Measurements from ENCODE around the gene KCNH2.

DNA sequence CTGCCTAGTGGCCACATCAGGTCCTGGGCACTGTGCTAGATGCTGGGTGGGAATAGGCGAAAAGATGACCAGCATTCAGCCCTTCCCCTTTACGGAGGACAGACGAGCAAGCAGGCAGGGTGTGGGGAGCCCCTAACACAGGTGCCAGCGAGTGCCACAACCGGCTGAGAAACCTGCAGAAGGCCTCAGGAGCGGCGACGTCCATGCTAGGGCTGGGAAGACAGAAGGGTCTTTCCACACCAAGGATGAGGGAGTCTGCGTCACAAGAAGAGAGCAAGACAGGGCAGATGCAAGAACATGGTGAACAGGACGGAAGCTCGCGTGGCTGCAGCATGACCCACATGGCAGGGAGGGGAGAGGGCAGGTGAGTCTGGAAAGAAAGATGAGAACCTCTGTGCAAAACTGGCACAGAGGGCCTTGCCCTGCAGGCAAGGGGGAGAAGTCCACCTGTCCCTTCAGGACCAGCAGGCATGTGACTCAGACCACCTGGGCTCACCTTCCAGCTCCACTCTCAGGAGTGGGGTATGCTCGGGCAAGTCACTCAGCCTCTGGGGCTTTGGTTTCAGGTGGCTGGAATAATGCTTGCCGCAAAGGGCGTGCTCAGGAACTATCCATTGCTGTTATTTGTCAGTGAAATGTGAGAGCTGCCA is 36.6 kb downstream of the KCNH2 start:
- TF ChIP-seq RAD21 (IDR thresholded peaks at IDR 0.05; ENCODE audit: low read length), result no peak
- TF ChIP-seq, protein P1, sequence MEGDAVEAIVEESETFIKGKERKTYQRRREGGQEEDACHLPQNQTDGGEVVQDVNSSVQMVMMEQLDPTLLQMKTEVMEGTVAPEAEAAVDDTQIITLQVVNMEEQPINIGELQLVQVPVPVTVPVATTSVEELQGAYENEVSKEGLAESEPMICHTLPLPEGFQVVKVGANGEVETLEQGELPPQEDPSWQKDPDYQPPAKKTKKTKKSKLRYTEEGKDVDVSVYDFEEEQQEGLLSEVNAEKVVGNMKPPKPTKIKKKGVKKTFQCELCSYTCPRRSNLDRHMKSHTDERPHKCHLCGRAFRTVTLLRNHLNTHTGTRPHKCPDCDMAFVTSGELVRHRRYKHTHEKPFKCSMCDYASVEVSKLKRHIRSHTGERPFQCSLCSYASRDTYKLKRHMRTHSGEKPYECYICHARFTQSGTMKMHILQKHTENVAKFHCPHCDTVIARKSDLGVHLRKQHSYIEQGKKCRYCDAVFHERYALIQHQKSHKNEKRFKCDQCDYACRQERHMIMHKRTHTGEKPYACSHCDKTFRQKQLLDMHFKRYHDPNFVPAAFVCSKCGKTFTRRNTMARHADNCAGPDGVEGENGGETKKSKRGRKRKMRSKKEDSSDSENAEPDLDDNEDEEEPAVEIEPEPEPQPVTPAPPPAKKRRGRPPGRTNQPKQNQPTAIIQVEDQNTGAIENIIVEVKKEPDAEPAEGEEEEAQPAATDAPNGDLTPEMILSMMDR (IDR thresholded peaks at IDR 0.05), result no peak
- no peak for TF ChIP-seq POLR2AphosphoS5 (IDR thresholded peaks at IDR 0.05; ENCODE audit: low read depth, low read length)
